ENCODE results near the gene PDZD2. TPM values are rescaled to one million over a fixed set of nuclear protein-coding genes. Genes with fewer than 3 reads are reported as not detected.
A peak's percentile ranks its signal among the peaks of the same experiment; 100 is the strongest.

Gene PDZD2
- total RNA-seq, 4 donors from 2014 or later, result 13.7 to 26.7 (median 24.1) TPM

- no peaks in the 10 kb centered on the region for H3K36me3 ChIP-seq
- intact Hi-C loops (cut with DNase I), result no loop called here
- WGBS, 2 donors, result 50 to 70% methylated on average over 8 to 13 of the region's 13 CpGs
- no peak overlapping the region for H3K4me3 ChIP-seq
- no peak for TF ChIP-seq CTCF (IDR thresholded peaks at IDR 0.05)
- TF ChIP-seq POLR2A (IDR thresholded peaks at IDR 0.05), result no peak
- peak overlapping the region in 3 of 4 donors; percentile 1 to 46 (median 45) for H3K27ac ChIP-seq
- H3K27me3 ChIP-seq, result no peaks in the 10 kb centered on the region
- DNase-seq, result no peak
- no peaks in the 10 kb centered on the region for H3K9me3 ChIP-seq
- H3K4me1 ChIP-seq, result peaks cover 0 to 95% (median 25%) of the 10 kb centered on the region in 3 donors
Measured at GRCh38 chr5:31944684-31945445, 305.9 kb downstream of the PDZD2 start.

- peak overlapping the region in 3 of 4 donors; percentile 29 to 67 (median 39) for H3K27ac ChIP-seq
- no peak overlapping the region for H3K4me3 ChIP-seq
- intact Hi-C loops (cut with DNase I), result no loop called here
- peaks cover 0 to 63% (median 8%) of the 10 kb centered on the region in 3 donors for H3K4me1 ChIP-seq
- no peak for DNase-seq
- TF ChIP-seq POLR2A (IDR thresholded peaks at IDR 0.05), result no peak
- no peak for TF ChIP-seq CTCF (IDR thresholded peaks at IDR 0.05)
- no peaks in the 10 kb centered on the region for H3K36me3 ChIP-seq
- H3K9me3 ChIP-seq, result no peaks in the 10 kb centered on the region
- WGBS, 2 donors, result 32 to 62% methylated on average over 5 of the region's 5 CpGs
- H3K27me3 ChIP-seq, result no peaks in the 10 kb centered on the region
Measured at GRCh38 chr5:31948006-31948405, 309.1 kb downstream of the PDZD2 start.

GRCh38 chr5:31952067-31952466 is 313.1 kb downstream of the PDZD2 start:
- no peak overlapping the region for H3K4me3 ChIP-seq
- H3K9me3 ChIP-seq, result no peaks in the 10 kb centered on the region
- TF ChIP-seq POLR2A (IDR thresholded peaks at IDR 0.05), result no peak
- no peak for TF ChIP-seq CTCF (IDR thresholded peaks at IDR 0.05)
- H3K27ac ChIP-seq, result no peak overlapping the region
- no peaks in the 10 kb centered on the region for H3K27me3 ChIP-seq
- H3K4me1 ChIP-seq, result peaks cover 0 to 23% (median 3%) of the 10 kb centered on the region in 3 donors
- no peak for DNase-seq
- no peaks in the 10 kb centered on the region for H3K36me3 ChIP-seq
- intact Hi-C loops (cut with DNase I), result no loop called here

- peaks cover 0 to 3% (median 0%) of the 10 kb centered on the region in 3 donors for H3K4me1 ChIP-seq
- intact Hi-C loops (cut with DNase I), result no loop called here
- TF ChIP-seq CTCF (IDR thresholded peaks at IDR 0.05), result no peak
- TF ChIP-seq POLR2A (IDR thresholded peaks at IDR 0.05), result no peak
- no peaks in the 10 kb centered on the region for H3K36me3 ChIP-seq
- WGBS, 2 donors, result 77 to 84% methylated on average over 3 of the region's 3 CpGs
- H3K9me3 ChIP-seq, result no peaks in the 10 kb centered on the region
- H3K27ac ChIP-seq, result no peak overlapping the region
- no peak overlapping the region for H3K4me3 ChIP-seq
- H3K27me3 ChIP-seq, result no peaks in the 10 kb centered on the region
- no peak for DNase-seq
Measured at GRCh38 chr5:31954091-31954490, 315.2 kb downstream of the PDZD2 start.

- no peaks in the 10 kb centered on the region for H3K36me3 ChIP-seq
- no peaks in the 10 kb centered on the region for H3K9me3 ChIP-seq
- DNase-seq, result no peak
- H3K4me1 ChIP-seq, result peaks cover 0 to 7% (median under 1%) of the 10 kb centered on the region in 3 donors
- H3K27me3 ChIP-seq, result no peaks in the 10 kb centered on the region
- WGBS, 2 donors, result 79 to 91% methylated on average over 9 of the region's 9 CpGs
- H3K27ac ChIP-seq, result no peak overlapping the region
- intact Hi-C loops (cut with DNase I), result no loop called here
- TF ChIP-seq CTCF (IDR thresholded peaks at IDR 0.05) (no peak), POLR2A (IDR thresholded peaks at IDR 0.05) (no peak)
- no peak overlapping the region for H3K4me3 ChIP-seq
Measured at GRCh38 chr5:31957151-31957550, 318.2 kb downstream of the PDZD2 start.
